HAP-1 (cell line): ENCODE results near the gene NUDT8.
"Not testable (repeated sequence)": the region's sequence is repeated elsewhere in the genome, so short reads cannot be mapped to it uniquely, and the experiment has no call there.

Experiments used
- DNase-seq, 2 experiments: peaks; one replicate each; pipeline ENCODE4 v3.0.0-alpha.2; 2016 to 2020; ENCODE audit warnings: low spot score in 2 of 2
- H3K27me3 ChIP-seq: fragments of 250-450 bp; sonication (Bioruptor Pico); 2 replicates; pipeline ENCODE4 v1.5.1; 2020; ENCODE audit warnings: low read depth, mild to moderate bottlenecking, moderate library complexity
- H3K36me3 ChIP-seq: fragments of 250-450 bp; sonication (Bioruptor Pico); replicated peaks from 2 replicates; pipeline ENCODE4 v1.5.1; 2020; ENCODE audit warnings: mild to moderate bottlenecking
- H3K4me1 ChIP-seq: fragments of 250-450 bp; sonication (Bioruptor Pico); 2 replicates; pipeline ENCODE4 v1.5.1; 2020; ENCODE audit warnings: mild to moderate bottlenecking
- H3K4me3 ChIP-seq: fragments of 250-450 bp; sonication (Bioruptor Pico); 2 replicates; pipeline ENCODE4 v1.5.1; 2020; ENCODE audit warnings: mild to moderate bottlenecking, moderate library complexity
- H3K9me3 ChIP-seq: fragments of 250-450 bp; sonication (Bioruptor Pico); 2 replicates; pipeline ENCODE4 v1.5.1; 2020; ENCODE audit warnings: mild to moderate bottlenecking, moderate library complexity
- in situ Hi-C: fragments of 300-500 bp; cut with MboI; formaldehyde crosslinking; loops from 3 replicates; pipeline ENCODE4 v1.14.3; 2020; ENCODE audit warnings: low sequenced_read_pairs, inconsistent platforms, mixed read lengths

The NUDT8 gene

GRCh38 chr11:67665541-67666302 lies 36.0 kb upstream of the NUDT8 start:
- DNase-seq, result no peak
- Histone ChIP-seq H3K27me3 (no peaks in the 10 kb centered on the region), H3K36me3 (no peaks in the 10 kb centered on the region), H3K4me3 (no peak overlapping the region), H3K4me1 (no peaks in the 10 kb centered on the region), H3K9me3 (no peaks in the 10 kb centered on the region)
- in situ Hi-C loops, result no loop called here

DNA sequence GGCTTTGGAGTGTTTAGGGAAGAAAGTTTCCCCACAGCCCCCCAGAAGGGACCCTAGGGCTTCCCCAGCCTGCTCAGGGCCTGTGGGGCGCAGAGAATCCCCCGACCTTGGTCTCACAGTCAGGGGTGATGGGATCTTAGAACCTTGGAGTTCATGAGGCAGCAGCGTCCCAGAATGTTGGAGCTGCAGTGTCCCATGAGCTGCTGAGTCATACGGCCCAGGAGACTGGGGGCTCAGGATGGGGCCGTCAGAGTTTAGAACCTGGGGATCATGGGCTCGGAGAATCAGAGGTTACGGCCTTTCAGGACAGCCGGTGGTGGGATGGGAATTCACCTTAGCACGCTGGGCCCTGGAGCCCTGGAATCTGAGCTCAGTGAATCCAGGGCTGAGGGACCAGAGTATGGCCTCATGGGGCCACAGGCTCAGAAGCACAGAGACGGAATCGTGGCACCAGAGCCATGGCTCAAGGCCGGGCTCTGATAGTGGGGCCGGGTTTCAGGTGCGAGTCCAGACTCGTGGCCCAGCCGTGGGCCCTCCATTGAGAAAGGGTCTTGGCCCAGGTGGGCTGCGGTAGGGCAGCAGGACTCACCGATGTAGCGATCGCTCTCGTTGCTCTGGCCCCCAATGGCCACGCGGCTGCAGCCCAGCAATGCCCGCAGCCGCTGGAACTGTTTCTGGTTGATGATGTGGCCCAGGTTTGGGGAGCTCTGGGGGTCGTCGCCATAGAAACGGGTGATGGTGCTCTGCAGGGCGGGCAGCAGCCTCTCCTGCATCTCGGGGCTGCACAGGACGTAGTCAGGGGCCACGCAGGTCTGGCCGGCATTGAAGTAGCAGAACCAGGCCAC lies 35.2 kb upstream of the NUDT8 start:
- DNase-seq, result no peak
- Histone ChIP-seq H3K36me3 (no peaks in the 10 kb centered on the region), H3K27me3 (no peaks in the 10 kb centered on the region), H3K4me1 (no peaks in the 10 kb centered on the region), H3K9me3 (no peaks in the 10 kb centered on the region), H3K4me3 (no peak overlapping the region)
- in situ Hi-C loops, result no loop called here

- Histone ChIP-seq H3K9me3 (no peaks in the 10 kb centered on the region), H3K27me3 (no peaks in the 10 kb centered on the region), H3K4me3 (no peak overlapping the region), H3K4me1 (no peaks in the 10 kb centered on the region), H3K36me3 (no peaks in the 10 kb centered on the region)
- in situ Hi-C loops, result no loop called here
- DNase-seq, result no peak
Measured at GRCh38 chr11:67664213-67664585, 34.5 kb upstream of the NUDT8 start.

DNA sequence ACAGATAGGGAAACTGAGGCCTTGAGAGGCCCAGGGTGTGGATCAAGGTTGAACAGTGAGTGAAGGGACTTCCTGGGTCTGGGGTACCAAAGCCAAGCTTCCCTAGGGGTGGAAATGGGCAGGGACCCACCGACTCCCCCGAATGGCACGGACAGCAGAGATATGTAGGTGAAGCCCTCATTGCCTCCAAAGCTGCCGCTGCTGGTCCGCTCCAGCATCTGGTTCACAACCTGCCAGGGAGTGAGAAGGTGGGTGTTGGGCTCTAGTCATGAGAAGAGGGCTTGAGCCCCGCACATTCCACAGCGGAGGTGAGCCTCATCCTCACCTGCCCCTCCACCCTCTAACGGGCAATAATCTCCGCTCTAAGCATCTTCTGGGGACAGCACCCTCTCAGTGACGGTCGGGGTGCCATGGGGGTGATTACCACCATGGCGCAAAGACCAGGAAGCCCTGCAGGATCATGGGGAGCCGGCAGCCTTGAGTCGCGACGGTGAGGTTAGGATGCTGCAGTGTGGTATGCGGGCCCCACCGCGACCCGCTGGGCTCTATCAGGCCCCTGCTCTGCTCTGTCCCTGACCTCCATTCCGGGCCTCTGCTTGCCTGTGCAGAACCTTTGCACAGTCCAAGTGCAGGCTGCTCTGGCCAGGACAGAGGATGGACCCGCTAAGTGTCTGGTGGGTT lies 33.9 kb upstream of the NUDT8 start:
- no peaks in the 10 kb centered on the region for H3K4me1 ChIP-seq
- no peaks in the 10 kb centered on the region for H3K27me3 ChIP-seq
- no peak for DNase-seq
- H3K36me3 ChIP-seq, result no peaks in the 10 kb centered on the region
- in situ Hi-C loops, result no loop called here
- no peaks in the 10 kb centered on the region for H3K9me3 ChIP-seq
- H3K4me3 ChIP-seq, result no peak overlapping the region

DNA sequence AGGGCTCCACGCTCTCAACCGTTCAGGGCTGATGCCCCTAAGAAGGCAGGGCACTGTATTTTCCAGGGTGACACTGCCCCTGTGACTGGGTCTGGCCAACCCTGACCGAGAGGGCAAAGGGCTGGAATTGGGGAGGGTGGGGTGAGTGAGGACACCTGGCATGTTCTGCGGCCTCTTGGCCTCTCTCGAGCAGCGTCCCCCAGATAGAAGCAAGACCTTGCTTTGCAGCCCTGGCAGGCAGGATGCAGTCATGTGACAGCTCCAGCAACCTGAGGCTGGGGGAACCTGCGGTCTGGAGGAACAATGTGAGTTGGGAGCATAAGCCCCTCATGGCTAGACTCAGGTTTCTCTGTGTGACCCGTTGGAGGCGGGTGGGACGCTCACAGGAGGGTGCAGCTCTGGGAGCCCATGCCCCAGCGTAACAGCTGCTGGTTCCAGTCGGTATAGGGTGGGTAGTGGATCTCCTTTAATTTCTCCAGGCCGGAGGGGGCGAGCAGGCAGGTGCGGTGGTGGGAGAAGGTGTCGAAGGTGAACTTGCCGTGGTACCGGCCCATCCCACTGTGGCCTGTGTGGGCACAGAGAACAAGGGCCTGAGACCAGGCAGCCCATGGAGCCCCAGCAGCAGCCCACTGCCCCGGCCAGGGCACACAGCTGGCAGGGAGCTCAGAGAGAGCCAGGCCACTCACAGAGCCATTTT lies 33.2 kb upstream of the NUDT8 start:
- in situ Hi-C loops, result no loop called here
- Histone ChIP-seq H3K36me3 (no peaks in the 10 kb centered on the region), H3K4me1 (no peaks in the 10 kb centered on the region), H3K9me3 (no peaks in the 10 kb centered on the region), H3K4me3 (no peak overlapping the region), H3K27me3 (no peaks in the 10 kb centered on the region)
- DNase-seq, result no peak

- Histone ChIP-seq H3K27me3 (no peaks in the 10 kb centered on the region), H3K36me3 (no peaks in the 10 kb centered on the region), H3K4me1 (no peaks in the 10 kb centered on the region), H3K4me3 (no peak overlapping the region), H3K9me3 (peaks cover 5% of the 10 kb centered on the region; the same call in 1 of the 2 replicates)
- in situ Hi-C loops, result no loop called here
- no peak for DNase-seq
Measured at GRCh38 chr11:67662142-67662834, 32.6 kb upstream of the NUDT8 start.

- peaks cover 12% of the 10 kb centered on the region; the same call in 1 of the 2 replicates for H3K9me3 ChIP-seq
- H3K4me3 ChIP-seq, H3K36me3 ChIP-seq, in situ Hi-C loops, DNase-seq, H3K27me3 ChIP-seq, H3K4me1 ChIP-seq: not testable (repeated sequence)
Measured at GRCh38 chr11:67660752-67661151, 31.0 kb upstream of the NUDT8 start.

DNA sequence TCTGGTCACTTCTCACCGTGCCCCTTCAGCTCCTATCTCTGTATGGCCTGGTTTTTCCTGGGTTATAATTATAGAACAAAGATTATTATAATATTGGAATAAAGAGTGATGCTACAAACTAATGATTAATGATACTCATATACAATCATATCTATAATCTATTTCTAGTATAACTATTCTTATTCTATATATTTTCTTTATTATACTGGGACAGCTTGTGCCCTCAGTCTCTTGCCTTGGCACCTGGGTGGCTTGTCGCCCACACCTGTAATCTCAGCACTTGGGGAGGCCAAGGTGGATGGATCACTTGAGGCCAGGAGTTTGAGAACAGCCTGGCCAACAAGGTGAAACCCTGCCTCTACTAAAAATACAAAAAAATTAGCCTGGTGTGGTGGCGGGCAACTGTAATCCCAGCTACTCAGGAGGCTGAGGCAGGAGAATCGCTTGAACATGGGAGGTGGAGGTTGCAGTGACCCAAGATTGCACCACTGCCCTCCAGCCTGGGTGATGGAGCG lies 30.0 kb upstream of the NUDT8 start:
- H3K4me1 ChIP-seq, H3K4me3 ChIP-seq, in situ Hi-C loops, DNase-seq, H3K36me3 ChIP-seq, H3K27me3 ChIP-seq: not testable (repeated sequence)
- peaks cover 16% of the 10 kb centered on the region for H3K9me3 ChIP-seq

GRCh38 chr11:67657300-67657699 lies 27.6 kb upstream of the NUDT8 start:
- in situ Hi-C loops, result no loop called here
- H3K36me3 ChIP-seq, result no peaks in the 10 kb centered on the region
- peaks cover 16% of the 10 kb centered on the region for H3K9me3 ChIP-seq
- no peaks in the 10 kb centered on the region for H3K27me3 ChIP-seq
- no peak overlapping the region for H3K4me3 ChIP-seq
- H3K4me1 ChIP-seq, result no peaks in the 10 kb centered on the region; the same call in 1 of the 2 replicates
- no peak for DNase-seq

GRCh38 chr11:67656278-67656922 lies 26.7 kb upstream of the NUDT8 start:
- H3K27me3 ChIP-seq, result no peaks in the 10 kb centered on the region
- H3K4me1 ChIP-seq, result no peaks in the 10 kb centered on the region; the same call in 1 of the 2 replicates
- no peaks in the 10 kb centered on the region for H3K36me3 ChIP-seq
- no peak overlapping the region for H3K4me3 ChIP-seq
- in situ Hi-C loops, result no loop called here
- no peak for DNase-seq
- H3K9me3 ChIP-seq, result peaks cover 16% of the 10 kb centered on the region

DNA sequence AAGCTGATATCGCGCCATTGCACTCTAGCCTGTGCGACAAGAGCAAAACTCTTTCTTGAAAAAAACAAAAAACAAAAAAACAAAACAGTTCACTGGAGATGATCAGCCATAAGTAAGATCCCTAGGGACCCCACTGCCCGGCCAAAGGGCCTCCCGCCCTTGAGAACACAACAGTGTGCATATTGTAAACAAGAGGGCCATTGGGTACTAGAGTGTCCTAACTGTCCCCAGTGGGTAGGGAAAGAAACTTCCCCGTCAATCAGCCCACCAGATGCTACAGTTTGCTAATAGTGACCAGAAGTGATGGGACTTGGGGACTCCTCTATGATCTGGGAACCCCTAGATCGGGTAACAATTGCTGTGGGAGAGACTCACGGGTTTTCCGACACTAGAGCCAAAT lies 24.5 kb upstream of the NUDT8 start:
- no peak overlapping the region for H3K4me3 ChIP-seq
- in situ Hi-C loops, result no loop called here
- no peaks in the 10 kb centered on the region; the same call in 1 of the 2 replicates for H3K4me1 ChIP-seq
- H3K9me3 ChIP-seq, result peaks cover 16% of the 10 kb centered on the region
- DNase-seq, result no peak
- H3K27me3 ChIP-seq, result no peaks in the 10 kb centered on the region
- H3K36me3 ChIP-seq, result no peaks in the 10 kb centered on the region

DNA sequence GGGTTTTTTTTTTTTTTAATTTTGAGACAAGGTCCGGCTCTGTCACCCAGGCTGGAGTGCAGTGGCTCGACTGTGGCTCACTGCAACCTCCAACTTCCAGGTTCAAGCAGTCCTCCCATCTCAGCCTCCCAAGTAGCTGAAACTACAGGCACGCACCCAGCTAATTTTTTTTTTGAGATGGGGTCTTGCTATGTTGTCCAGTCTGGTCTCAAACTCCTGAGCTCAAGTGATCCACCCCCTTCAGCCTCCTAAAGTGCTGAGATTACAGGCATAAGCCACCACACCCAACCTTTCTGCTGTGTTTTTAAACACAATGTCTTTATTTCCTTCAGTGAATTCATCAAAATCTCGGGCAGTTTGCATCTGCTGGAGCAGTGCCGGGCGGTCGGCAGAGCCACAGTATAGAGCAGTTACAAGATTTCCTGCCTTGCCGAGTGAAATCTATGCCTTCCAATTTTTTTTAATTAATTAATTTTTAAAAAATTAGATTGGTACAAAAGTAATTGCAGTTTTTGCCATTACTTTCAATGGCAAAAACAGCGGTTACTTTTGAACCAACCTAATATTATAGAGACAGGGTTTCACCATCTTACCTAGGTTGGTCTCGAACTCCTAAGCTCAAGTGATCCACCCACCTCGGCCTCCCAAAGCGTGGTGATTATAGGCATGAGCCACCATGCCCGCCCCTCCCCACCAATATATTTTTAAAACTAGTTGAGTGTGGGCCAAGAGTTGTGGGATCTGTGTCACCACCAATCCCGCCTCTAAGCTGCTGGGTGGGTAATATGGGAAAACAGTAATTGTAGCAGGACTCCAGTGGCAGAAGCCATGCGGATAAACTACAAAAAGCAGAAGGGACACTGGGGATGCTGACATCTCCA lies 23.5 kb upstream of the NUDT8 start:
- H3K27me3 ChIP-seq, result no peaks in the 10 kb centered on the region
- no peak for DNase-seq
- peaks cover 16% of the 10 kb centered on the region for H3K9me3 ChIP-seq
- no peak overlapping the region for H3K4me3 ChIP-seq
- in situ Hi-C loops, result no loop called here
- H3K36me3 ChIP-seq, result no peaks in the 10 kb centered on the region
- H3K4me1 ChIP-seq, result no peaks in the 10 kb centered on the region; the same call in 1 of the 2 replicates
